Cerebellar nuclear complex (tissue), 1 donor: ENCODE measurements around the gene SLC6A14.

Experiments used
- DNase-seq, 2 experiments: peaks; one replicate each; lab custom pipeline; 2025; lab: John Stamatoyannopoulos, UW

Gene SLC6A14

GRCh38 chrX:116436358-116436816 lies at the start of gene SLC6A14:
Gene SLC6A14, plus strand, starts transcription at chrX:116436606. Its CDS starts 104 bp downstream, at chrX:116436710.
- no peak for DNase-seq

- DNase-seq = no peak
Observed at GRCh38 chrX:116395752-116396151, 40.7 kb upstream of the SLC6A14 start.

GRCh38 chrX:116399681-116400080 lies 36.7 kb upstream of the SLC6A14 start:
- no peak for DNase-seq

- no peak for DNase-seq
Observed at GRCh38 chrX:116409219-116409618, 27.2 kb upstream of the SLC6A14 start.

GRCh38 chrX:116413273-116413672 lies 23.1 kb upstream of the SLC6A14 start:
- no peak for DNase-seq

GRCh38 chrX:116417214-116417613 lies 19.2 kb upstream of the SLC6A14 start:
- no peak for DNase-seq

GRCh38 chrX:116417968-116418367 lies 18.4 kb upstream of the SLC6A14 start:
- DNase-seq = no peak

GRCh38 chrX:116427978-116428377 lies 8.4 kb upstream of the SLC6A14 start:
- DNase-seq = no peak

- DNase-seq = no peak
Observed at GRCh38 chrX:116435597-116435996, 809 bp upstream of the SLC6A14 start.

GRCh38 chrX:116449156-116449555 lies 12.8 kb downstream of the SLC6A14 start:
- no peak for DNase-seq

- DNase-seq = no peak
Observed at GRCh38 chrX:116462822-116463221, 26.4 kb downstream of the SLC6A14 start, which contains the start of gene CT83. Gene CT83, minus strand, starts transcription at chrX:116462976. Its CDS starts 120 bp downstream, at chrX:116462856.

GRCh38 chrX:116480059-116480458 lies 43.7 kb downstream of the SLC6A14 start:
- no peak for DNase-seq

GRCh38 chrX:116490104-116490503 lies 53.7 kb downstream of the SLC6A14 start:
- DNase-seq = no peak

GRCh38 chrX:116493271-116493670 lies 56.9 kb downstream of the SLC6A14 start:
- DNase-seq = no peak

GRCh38 chrX:116499780-116500179 lies 63.4 kb downstream of the SLC6A14 start:
- no peak for DNase-seq
